ENCODE measurements around the gene HLCS.

The HLCS gene

GRCh38 chr21:36786186-36786585 lies 180.3 kb downstream of the HLCS start:
- no peak overlapping the region for H3K4me3 ChIP-seq (ENCODE audit: low read length, poor library complexity, severe bottlenecking)
- no peaks in the 10 kb centered on the region for H3K9me2 ChIP-seq (replicated peaks; ENCODE audit: low read depth, low read length)
- no peaks in the 10 kb centered on the region for H3F3A ChIP-seq (ENCODE audit: low read depth)
- no peaks in the 10 kb centered on the region for H3K9me3 ChIP-seq (ENCODE audit: insufficient read depth, low read depth, low read length)
- H2AFZ ChIP-seq (ENCODE audit: low read length), result no peak overlapping the region
- H3K9ac ChIP-seq (ENCODE audit: low read depth, low read length, poor library complexity, severe bottlenecking), result no peak overlapping the region
- no peaks in the 10 kb centered on the region for H3K79me2 ChIP-seq (ENCODE audit: insufficient read depth, low read length)
- TF ChIP-seq CTCF (conservative IDR thresholded peaks at IDR 0.05; ENCODE audit: low read length), result no peak
- TF ChIP-seq EZH2phosphoT487 (IDR thresholded peaks at IDR 0.05; ENCODE audit: borderline replicate concordance), result no peak
- H3K4me2 ChIP-seq (ENCODE audit: low read depth, low read length, poor library complexity, severe bottlenecking), result no peak overlapping the region
- H4K20me1 ChIP-seq (ENCODE audit: insufficient read depth, low read length, poor library complexity, severe bottlenecking), result no peaks in the 10 kb centered on the region
- peaks cover 10% of the 10 kb centered on the region for H3K4me1 ChIP-seq (ENCODE audit: insufficient read depth, low read length, poor library complexity, severe bottlenecking)
- no peaks in the 10 kb centered on the region for H3K36me3 ChIP-seq (ENCODE audit: insufficient read depth, low read length)
- no peaks in the 10 kb centered on the region for H3K27me3 ChIP-seq (ENCODE audit: insufficient read depth, low read length, poor library complexity, severe bottlenecking)

- H3K27me3 ChIP-seq (ENCODE audit: insufficient read depth, low read length, poor library complexity, severe bottlenecking), result no peaks in the 10 kb centered on the region
- no peak overlapping the region for H3K4me3 ChIP-seq (ENCODE audit: low read length, poor library complexity, severe bottlenecking)
- no peaks in the 10 kb centered on the region for H3K9me3 ChIP-seq (ENCODE audit: insufficient read depth, low read depth, low read length)
- no peaks in the 10 kb centered on the region for H3F3A ChIP-seq (ENCODE audit: low read depth)
- no peaks in the 10 kb centered on the region for H3K9me2 ChIP-seq (replicated peaks; ENCODE audit: low read depth, low read length)
- no peak overlapping the region for H2AFZ ChIP-seq (ENCODE audit: low read length)
- H3K79me2 ChIP-seq (ENCODE audit: insufficient read depth, low read length), result no peaks in the 10 kb centered on the region
- no peak overlapping the region for H3K4me2 ChIP-seq (ENCODE audit: low read depth, low read length, poor library complexity, severe bottlenecking)
- peaks cover 10% of the 10 kb centered on the region for H3K4me1 ChIP-seq (ENCODE audit: insufficient read depth, low read length, poor library complexity, severe bottlenecking)
- H4K20me1 ChIP-seq (ENCODE audit: insufficient read depth, low read length, poor library complexity, severe bottlenecking), result no peaks in the 10 kb centered on the region
- TF ChIP-seq CTCF (conservative IDR thresholded peaks at IDR 0.05; ENCODE audit: low read length), result no peak
- TF ChIP-seq EZH2phosphoT487 (IDR thresholded peaks at IDR 0.05; ENCODE audit: borderline replicate concordance), result no peak
- no peaks in the 10 kb centered on the region for H3K36me3 ChIP-seq (ENCODE audit: insufficient read depth, low read length)
- no peak overlapping the region for H3K9ac ChIP-seq (ENCODE audit: low read depth, low read length, poor library complexity, severe bottlenecking)
Observed at GRCh38 chr21:36785615-36786014, 180.9 kb downstream of the HLCS start.

- H3K9ac ChIP-seq (ENCODE audit: low read depth, low read length, poor library complexity, severe bottlenecking), result no peak overlapping the region
- no peak overlapping the region for H2AFZ ChIP-seq (ENCODE audit: low read length)
- no peaks in the 10 kb centered on the region for H3K36me3 ChIP-seq (ENCODE audit: insufficient read depth, low read length)
- 0 out of 2 replicates have a peak, but pooled peaks cover under 1% of the 10 kb centered on the region for H3K9me3 ChIP-seq (ENCODE audit: insufficient read depth, low read depth, low read length)
- TF ChIP-seq CTCF (conservative IDR thresholded peaks at IDR 0.05; ENCODE audit: low read length) (no peak), EZH2phosphoT487 (IDR thresholded peaks at IDR 0.05; ENCODE audit: borderline replicate concordance) (no peak)
- H3K4me2 ChIP-seq (ENCODE audit: low read depth, low read length, poor library complexity, severe bottlenecking), result no peak overlapping the region
- no peaks in the 10 kb centered on the region for H3K27me3 ChIP-seq (ENCODE audit: insufficient read depth, low read length, poor library complexity, severe bottlenecking)
- no peak overlapping the region for H3K4me3 ChIP-seq (ENCODE audit: low read length, poor library complexity, severe bottlenecking)
- no peaks in the 10 kb centered on the region for H3K79me2 ChIP-seq (ENCODE audit: insufficient read depth, low read length)
- H3F3A ChIP-seq (ENCODE audit: low read depth), result no peaks in the 10 kb centered on the region
- H3K9me2 ChIP-seq (replicated peaks; ENCODE audit: low read depth, low read length), result no peaks in the 10 kb centered on the region
- no peaks in the 10 kb centered on the region for H4K20me1 ChIP-seq (ENCODE audit: insufficient read depth, low read length, poor library complexity, severe bottlenecking)
- H3K4me1 ChIP-seq (ENCODE audit: insufficient read depth, low read length, poor library complexity, severe bottlenecking), result peaks cover 10% of the 10 kb centered on the region
Observed at GRCh38 chr21:36784947-36785346, 181.5 kb downstream of the HLCS start.

Measured in Loucy (cell line).